HG03060 (cell line): ENCODE measurements around the gene LRBA.
"Not testable (repeated sequence)": the region's sequence is repeated elsewhere in the genome, so short reads cannot be mapped to it uniquely, and the experiment has no call there.

ENCODE experiments used
- ATAC-seq: cut with Tn5 transposase; IDR thresholded peaks from one replicate; pipeline ENCODE4 v1.9.1; 2021; ENCODE audit warnings: low read depth, moderate number of reproducible peaks; ENCODE audit not compliant: unreplicated experiment

Gene LRBA

DNA sequence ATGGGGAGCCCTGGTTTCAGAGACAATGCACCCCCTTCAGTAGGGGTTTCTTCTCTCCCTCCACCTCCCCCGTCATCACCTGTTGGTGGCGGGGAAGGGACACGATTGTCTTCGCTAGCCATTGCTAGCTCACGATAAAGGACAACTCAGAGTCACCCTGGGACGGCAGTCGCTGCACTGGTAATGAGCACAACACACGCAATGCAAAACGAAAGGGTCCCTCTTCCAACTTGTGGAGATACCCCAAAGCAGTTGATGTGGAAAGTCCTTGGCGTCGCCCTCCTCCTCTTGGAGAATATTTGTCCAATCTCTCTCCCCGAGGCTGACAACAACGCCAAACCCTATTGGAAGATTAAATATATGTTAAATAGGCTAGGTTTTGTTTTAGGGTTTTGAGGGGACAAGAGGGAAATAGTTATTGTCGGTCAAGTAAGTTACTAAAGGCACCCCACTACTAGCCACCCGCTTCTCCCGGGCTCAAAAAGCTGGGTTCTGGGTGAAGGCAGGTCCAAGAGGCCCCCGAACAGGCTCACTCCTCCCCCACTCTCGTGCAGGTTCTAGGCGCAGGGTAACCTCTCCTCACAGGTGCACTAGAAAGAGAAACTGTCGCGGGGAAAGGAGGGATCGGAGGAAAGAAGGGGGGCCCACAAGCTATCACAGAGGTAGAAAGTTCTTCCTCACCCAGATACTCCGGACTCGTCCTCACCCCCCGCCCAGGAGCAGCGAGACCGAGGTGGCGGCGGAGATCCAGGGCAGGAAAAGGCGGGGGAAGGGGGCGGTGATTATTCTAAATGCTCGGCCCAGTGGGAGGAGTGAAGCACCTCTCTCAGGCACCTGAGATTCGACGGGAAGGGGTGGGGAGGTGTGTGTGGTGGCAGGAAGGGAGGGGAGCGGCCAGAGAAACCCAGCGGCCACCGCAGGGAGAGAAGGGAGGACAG, at the start of gene LRBA:
LRBA (minus strand) TSS at position 764 of the 938 bp plus-strand sequence; CDS start at position 122, 642 bp downstream.
- peak; percentile 30 for ATAC-seq

DNA sequence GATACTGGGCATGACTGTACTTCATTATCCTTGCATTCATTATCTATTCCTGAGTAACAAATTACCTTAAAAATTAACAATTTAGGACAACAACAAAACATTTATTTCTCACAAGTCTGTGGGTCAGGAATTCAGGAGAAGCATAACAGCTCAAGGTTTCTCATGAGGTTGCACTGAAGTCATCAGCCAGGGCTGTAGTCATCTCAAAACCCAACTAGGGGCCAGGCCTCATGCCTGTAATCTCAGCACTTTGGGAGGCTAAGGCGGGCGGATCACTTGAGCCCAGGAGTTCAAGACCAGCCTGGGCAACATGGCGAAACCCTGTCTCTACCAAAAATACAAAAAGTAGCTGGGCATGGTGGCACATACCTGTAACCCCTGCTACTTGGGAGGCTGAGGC, 48.1 kb upstream of the LRBA start:
- ATAC-seq, result not testable (repeated sequence)

DNA sequence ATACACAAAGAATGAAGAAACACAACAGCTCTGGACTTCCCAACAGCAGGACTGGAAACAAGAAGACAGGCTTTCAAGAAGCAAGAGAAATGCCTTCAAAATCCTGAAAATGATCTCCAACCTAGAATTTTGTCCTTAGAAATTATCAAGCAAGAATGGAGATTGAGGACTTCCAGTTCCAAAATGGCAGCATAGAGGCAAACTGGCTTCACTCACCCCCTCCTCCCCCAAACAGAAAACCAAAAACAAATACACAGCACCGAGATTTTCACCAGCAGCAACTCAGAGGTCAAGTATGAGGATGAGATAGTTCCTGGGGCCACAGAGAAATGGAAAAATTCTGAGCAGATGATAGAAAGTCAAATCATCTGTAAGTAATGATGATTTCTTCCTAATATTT, 40.5 kb upstream of the LRBA start:
- ATAC-seq, result no peak

DNA sequence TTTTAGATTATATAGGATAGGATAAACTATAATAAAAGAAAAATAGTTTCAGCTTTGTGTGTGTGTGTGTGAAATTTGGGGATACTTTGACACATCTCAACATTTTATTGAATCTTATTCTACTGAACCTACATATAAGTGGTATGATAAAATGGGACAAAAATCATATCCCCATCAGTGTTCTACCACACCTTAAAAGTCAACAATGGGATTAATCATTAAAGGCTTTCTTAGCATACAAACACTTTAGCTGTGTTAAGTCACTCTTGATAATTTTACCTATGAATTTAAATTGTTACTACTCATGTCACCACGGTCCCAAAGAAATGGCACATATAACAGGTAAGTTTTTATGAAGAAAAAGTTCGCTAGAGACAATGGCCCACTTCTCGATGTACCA, 37.7 kb upstream of the LRBA start:
- no peak for ATAC-seq

DNA sequence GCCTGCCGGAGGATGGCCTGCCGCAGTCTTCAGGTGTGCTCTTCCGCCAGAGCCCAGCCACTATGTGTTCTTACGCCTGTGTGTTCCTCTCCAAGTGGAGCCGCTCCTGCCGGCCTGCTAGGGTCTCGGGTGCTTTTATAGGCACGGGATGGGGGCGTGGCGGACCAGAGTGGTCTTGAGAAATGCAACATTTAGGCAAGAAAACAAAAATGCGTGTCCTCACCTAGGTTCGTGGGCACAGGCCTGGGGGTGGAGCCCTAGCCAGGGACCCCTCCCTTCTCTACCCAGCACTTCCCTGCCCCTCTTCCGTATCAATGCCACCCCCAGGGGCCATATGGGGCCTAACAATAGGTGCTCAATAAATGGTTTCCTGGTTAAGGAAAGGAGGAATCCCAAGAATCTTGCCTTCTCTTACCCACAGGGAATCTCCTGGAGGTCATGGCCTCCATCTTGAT, 34.4 kb upstream of the LRBA start:
- ATAC-seq, result no peak

- ATAC-seq, result no peak
Observed at GRCh38 chr4:151048913-151049312, 33.8 kb upstream of the LRBA start.

GRCh38 chr4:151046609-151047008, 31.5 kb upstream of the LRBA start:
- ATAC-seq, result no peak

- ATAC-seq, result no peak
Observed at GRCh38 chr4:151045907-151046306, 30.8 kb upstream of the LRBA start.

DNA sequence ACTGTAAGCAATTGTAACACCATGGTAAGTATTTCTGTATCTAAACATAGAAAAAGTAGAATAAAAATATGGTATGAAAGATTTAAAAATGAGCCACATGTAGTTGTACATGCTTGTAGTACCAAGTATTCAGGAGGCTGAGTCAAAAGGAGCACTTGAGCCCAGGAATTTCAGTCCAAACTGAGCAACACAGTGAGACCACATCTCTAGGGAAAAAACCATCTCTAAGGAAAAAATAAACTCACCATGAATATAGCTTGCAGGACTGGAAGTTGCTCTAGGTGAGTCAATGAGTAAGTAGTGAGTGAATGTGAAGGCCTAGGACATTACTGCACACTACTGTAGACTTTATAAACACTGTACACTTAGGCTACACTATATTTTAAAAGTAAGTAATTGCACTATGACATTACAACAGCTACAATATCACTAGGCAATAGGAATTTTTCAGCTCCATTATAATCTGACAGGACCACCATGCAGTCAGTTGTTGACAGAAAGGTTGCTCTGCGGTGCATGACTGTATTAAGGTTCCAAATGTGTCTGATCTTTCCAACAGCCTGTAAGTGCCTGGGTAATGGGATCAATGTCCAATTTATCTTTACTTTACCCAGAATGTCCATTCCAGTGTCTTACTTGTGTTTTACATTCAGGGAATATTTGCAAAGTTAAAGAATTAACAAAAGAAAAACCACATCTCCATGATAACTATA, 28.9 kb upstream of the LRBA start:
- ATAC-seq, result no peak

DNA sequence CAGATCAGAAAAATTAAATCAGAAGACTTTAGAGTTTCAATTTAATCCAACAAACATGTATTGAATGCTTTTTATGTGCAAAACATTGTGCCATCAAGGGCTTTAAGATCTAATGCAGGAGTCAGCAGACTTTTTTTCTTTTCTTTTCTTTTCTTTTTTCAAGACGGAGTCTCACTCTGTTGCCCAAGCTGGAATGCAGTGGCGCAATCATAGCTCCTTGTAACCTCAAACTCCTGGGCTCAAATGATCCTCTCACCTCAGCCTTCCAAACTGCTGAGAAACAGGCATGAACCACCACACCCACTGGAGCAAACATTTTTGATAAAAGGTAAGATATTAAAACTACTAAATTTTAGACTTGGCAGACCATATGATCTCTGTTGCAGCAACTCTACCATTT, 24.6 kb upstream of the LRBA start:
- no peak for ATAC-seq

DNA sequence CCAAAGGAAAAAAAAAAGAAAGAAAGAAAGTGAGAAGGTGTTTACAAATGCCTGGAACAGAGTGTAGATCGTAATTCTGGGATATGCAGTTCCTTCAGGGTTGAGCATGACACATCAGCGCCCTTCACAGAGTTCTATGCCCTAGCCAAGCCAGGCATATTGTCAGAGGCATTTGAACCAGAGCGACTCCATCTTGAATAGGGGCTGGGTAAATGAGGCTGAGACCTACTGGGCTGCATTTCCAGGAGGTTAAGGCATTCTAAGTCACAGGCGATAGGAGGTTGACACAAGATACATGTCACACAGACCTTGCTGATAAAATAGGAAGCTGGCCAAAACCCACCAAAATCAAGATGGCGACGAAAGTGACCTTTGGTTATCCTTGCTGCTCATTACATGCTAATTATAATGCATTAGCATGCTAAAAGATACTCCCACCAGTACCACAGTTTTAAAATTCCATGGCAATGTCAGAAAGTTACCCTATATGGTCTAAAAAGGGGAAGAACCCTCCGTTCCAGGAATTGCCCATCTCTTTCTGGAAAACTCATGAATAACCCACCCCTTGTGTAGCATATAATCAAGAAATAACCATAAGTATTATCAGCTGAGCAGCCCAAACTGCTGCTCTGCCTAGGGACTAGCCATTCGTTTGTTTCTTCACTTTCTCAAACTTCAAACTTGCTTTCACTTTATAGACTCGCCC, 23.5 kb upstream of the LRBA start:
- ATAC-seq, result no peak

- no peak for ATAC-seq
Observed at GRCh38 chr4:151035911-151036310, 20.8 kb upstream of the LRBA start.

DNA sequence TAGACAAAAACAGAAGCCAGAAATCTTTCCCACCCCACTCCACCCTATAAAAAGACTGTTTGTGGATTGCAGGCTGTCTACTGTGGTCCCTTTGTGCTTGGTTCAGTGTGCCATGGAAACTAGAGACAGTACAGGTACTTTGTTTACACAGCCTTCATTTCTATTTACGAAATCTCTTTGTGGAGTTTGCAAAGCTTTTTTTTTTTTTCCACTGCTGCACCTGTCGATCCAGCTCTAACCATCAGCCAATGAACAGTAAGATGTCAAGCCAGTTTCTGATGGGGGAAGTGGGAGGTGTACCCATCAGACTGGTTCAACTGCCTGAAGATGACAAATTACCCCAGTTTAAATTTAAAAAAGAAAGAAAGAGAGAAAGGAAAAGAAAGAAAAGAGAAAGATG, 20.2 kb upstream of the LRBA start:
- ATAC-seq, result no peak

DNA sequence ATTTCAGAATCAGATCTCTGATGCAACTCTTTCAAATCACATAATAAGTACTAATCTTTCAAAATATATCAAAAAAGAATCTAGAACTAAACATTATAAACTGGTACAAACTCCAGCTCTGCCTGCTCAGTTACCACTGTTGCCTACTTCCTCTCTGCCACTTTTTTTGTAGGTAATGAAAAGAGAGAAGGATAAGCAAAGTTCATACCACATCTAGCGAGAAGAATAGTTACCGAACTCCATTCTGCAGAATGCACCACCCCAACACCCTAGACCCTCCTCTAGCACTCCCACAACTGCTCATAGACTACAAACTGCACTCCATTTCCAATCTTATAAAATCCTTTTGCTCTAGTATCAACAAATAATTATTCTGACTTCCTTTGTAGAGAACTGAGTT, 19.7 kb upstream of the LRBA start:
- ATAC-seq, result no peak

DNA sequence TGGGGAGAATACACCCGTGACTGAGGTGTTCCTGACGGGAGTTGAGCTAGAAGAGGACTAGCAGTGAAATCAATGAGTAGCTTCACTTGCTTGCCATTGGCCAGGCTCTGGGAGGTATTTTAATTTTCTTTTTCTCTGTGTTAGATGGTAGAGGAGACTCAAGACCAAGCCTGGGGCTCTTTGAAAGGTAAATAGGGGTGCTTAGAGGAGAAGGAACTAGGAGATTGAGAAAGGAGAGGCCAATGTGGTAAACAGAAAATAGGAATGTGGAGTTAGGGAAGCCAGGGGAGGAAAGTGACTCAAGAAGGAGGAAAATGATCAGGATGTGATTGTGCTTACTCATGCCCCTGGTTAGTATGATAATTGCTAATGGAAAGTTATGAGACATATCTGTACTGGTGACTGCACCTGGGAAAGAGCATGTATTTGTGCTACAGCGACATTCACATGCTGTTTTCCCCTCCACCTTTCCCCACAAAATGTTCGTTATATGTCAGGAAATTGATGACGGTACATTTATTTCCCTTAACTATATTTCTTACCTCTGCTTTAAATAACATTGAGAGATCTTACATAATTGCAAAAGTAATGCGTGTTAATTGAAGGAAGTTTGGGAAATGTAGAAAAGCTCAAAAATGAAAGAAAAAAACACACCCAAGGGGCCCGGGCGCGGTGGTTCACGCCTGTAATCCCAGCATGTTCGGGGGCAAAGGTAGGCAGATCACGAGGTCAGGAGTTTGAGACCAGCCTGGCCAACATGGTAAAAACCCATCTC, 16.9 kb upstream of the LRBA start:
- ATAC-seq, result peak; percentile 38

DNA sequence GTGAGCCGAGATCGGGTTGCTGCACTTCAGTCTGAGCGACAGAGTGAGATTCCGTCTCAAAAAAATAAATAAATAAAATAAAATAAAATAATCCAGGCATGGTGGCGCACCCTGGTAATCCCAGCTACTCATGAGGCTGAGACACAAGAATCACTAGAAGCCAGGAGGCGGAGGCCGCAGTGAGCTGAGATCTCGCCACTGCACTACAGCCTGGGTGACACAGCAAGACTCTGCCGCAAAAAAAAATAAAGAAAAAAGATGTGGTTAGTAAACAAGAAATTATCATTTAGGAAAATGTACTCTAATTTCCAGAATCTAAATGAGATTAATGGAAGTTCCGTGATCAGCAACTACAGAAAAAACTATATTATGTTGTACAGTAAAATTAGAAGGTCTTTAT, 14.5 kb upstream of the LRBA start:
- no peak for ATAC-seq

DNA sequence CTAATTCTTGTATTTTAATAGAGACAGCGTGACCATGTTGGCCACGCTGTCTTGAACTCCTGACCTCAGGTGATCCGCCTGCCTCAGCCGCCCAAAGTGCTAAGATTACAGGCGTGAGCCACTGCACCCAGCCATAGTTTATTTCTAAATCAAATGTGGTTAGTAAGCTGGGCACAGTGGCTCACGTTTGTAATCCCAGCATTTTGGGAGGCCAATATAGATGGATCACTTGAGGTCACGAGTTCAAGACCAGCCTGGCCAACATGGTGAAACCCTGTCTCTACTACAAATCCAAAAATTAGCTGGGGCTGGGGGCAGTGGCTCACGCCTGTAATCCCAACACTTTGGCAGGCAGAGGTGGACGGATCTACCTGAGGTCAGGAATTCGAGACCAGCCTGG, 13.9 kb upstream of the LRBA start:
- not testable (repeated sequence) for ATAC-seq

GRCh38 chr4:151025759-151026158, 10.7 kb upstream of the LRBA start:
- ATAC-seq, result no peak

GRCh38 chr4:151022586-151022985, 7.5 kb upstream of the LRBA start:
- ATAC-seq, result no peak

- no peak for ATAC-seq
Observed at GRCh38 chr4:151021637-151022334, 6.7 kb upstream of the LRBA start.
